B cell (primary cell): ENCODE data around the gene EP400. TPM values are rescaled to one million over a fixed set of nuclear protein-coding genes. Genes with fewer than 3 reads are reported as not detected.
"Not testable (repeated sequence)": the region's sequence is repeated elsewhere in the genome, so short reads cannot be mapped to it uniquely, and the experiment has no call there.

Source experiments
- ATAC-seq: fragments of 200-7000 bp; cut with Tn5 transposase; one replicate; pipeline ENCODE4 v1.10.0; 2021; ENCODE audit warnings: low read depth, mild to moderate bottlenecking, moderate number of reproducible peaks, moderate library complexity
- CTCF ChIA-PET: fragments of 350-600 bp; sonication (Branson Sonifier 250); formaldehyde crosslinking; loops from one replicate; lab custom pipeline; 2021; ENCODE audit warnings: antibody characterized with exemption, inconsistent platforms; lab: Charles Lee
- POLR2A ChIA-PET: fragments of 350-600 bp; sonication (Branson Sonifier 250); formaldehyde crosslinking; loops from one replicate; lab custom pipeline; 2021; ENCODE audit warnings: antibody characterized with exemption; lab: Charles Lee
- DNase-seq: peaks from one replicate; pipeline ENCODE4 v3.0.0; 2013
- H2AFZ ChIP-seq: 2 replicates; pipeline ENCODE4 v1.6.1; 2012; ENCODE audit warnings: mild to moderate bottlenecking, low read depth, low read length; ENCODE audit not compliant: insufficient read depth, poor library complexity, severe bottlenecking
- H3K27ac ChIP-seq, 2 donors: 1 replicate in 1 of 2; 2 replicates in 1 of 2; pipeline ENCODE4 v1.5.1; 2012 to 2013; ENCODE audit warnings: low read length in 2 of 2, mild to moderate bottlenecking in 2 of 2, moderate library complexity in 1 of 2
- H3K27me3 ChIP-seq, 4 experiments: fragments of 200-600 bp in 1 of 4; sonication (generic) in 1 of 4; replicated peaks in 1 of 4; 1 replicate in 2 of 4; 2 replicates in 2 of 4; pipeline versions ENCODE4 v1.6.1 to v1.7.0; 2013 to 2016; ENCODE audit warnings: low read length in 3 of 4, mild to moderate bottlenecking in 2 of 4, mixed read lengths in 1 of 4, moderate library complexity in 1 of 4; ENCODE audit not compliant: insufficient read depth in 4 of 4, control insufficient read depth in 3 of 4; ENCODE audit errors: control extremely low read depth in 1 of 4
- H3K36me3 ChIP-seq, 2 experiments: replicated peaks in 1 of 2; 1 replicate in 1 of 2; 2 replicates in 1 of 2; pipeline versions ENCODE4 v1.6.1 to v1.7.1; 2013; ENCODE audit warnings: low read length in 1 of 2; ENCODE audit not compliant: insufficient read depth in 2 of 2, control insufficient read depth in 1 of 2; ENCODE audit errors: control extremely low read depth in 1 of 2, extremely low read depth in 1 of 2
- H3K4me1 ChIP-seq, 2 donors: fragments of 200-600 bp in 1 of 2; sonication (generic) in 1 of 2; 1 replicate in 1 of 2; 2 replicates in 1 of 2; pipeline versions ENCODE4 v1.5.1 to v1.6.1; 2013 to 2017; ENCODE audit warnings: low read length in 2 of 2; ENCODE audit not compliant: control insufficient read depth in 2 of 2, insufficient read depth in 2 of 2
- H3K4me2 ChIP-seq: replicated peaks from 2 replicates; pipeline ENCODE3; 2012; ENCODE audit warnings: mild to moderate bottlenecking, low read depth, low read length; ENCODE audit not compliant: poor library complexity, severe bottlenecking
- H3K4me3 ChIP-seq, 5 experiments: fragments of 200-600 bp in 1 of 5; sonication (generic) in 1 of 5; 1 replicate in 3 of 5; 2 replicates in 2 of 5; pipeline versions ENCODE4 v1.5.1 to v1.7.0; 2011 to 2016; ENCODE audit warnings: low read length in 4 of 5, mild to moderate bottlenecking in 4 of 5, low read depth in 2 of 5, control low read depth in 1 of 5, moderate library complexity in 1 of 5; ENCODE audit not compliant: insufficient read depth in 1 of 5; ENCODE audit errors: control extremely low read depth in 1 of 5, extremely low read depth in 1 of 5
- H3K79me2 ChIP-seq: fragments of 200-600 bp; sonication (generic); one replicate; pipeline ENCODE4 v1.6.0; 2016; ENCODE audit warnings: low read length; ENCODE audit not compliant: control insufficient read depth, insufficient read depth
- H3K9ac ChIP-seq: fragments of 200-600 bp; sonication (generic); 2 replicates; pipeline ENCODE4 v1.6.1; 2017; ENCODE audit warnings: mild to moderate bottlenecking, low read length, moderate library complexity
- H3K9me3 ChIP-seq, 3 donors: one replicate each; pipeline versions ENCODE4 v1.6.1 to v1.7.1; 2013; ENCODE audit warnings: low read length in 2 of 3; ENCODE audit not compliant: control insufficient read depth in 2 of 3, insufficient read depth in 1 of 3; ENCODE audit errors: control extremely low read depth in 1 of 3
- H4K20me1 ChIP-seq: 2 replicates; pipeline ENCODE4 v1.6.0; 2012; ENCODE audit warnings: mild to moderate bottlenecking, low read length; ENCODE audit not compliant: insufficient read depth, control insufficient read depth, poor library complexity, severe bottlenecking
- H3K27ac Mint-ChIP-seq: one replicate; pipeline ENCODE4 v1.8.0; 2021; ENCODE audit warnings: mixed read lengths
- H3K27me3 Mint-ChIP-seq: one replicate; pipeline ENCODE4 v1.8.0; 2021; ENCODE audit warnings: mixed read lengths
- H3K4me1 Mint-ChIP-seq: one replicate; pipeline ENCODE4 v1.8.0; 2021; ENCODE audit warnings: mixed read lengths
- H3K4me3 Mint-ChIP-seq: one replicate; pipeline ENCODE4 v1.8.0; 2021; ENCODE audit warnings: mixed read lengths
- H3K9me3 Mint-ChIP-seq: one replicate; pipeline ENCODE4 v1.8.0; 2022; ENCODE audit warnings: mixed read lengths; ENCODE audit not compliant: insufficient read depth
- EZH2 ChIP-seq: IDR thresholded peaks from 2 replicates; pipeline ENCODE4 v1.6.1; 2012; ENCODE audit warnings: borderline replicate concordance, low read depth, mild to moderate bottlenecking, moderate library complexity, low read length; ENCODE audit not compliant: insufficient read depth, poor library complexity, severe bottlenecking
- WGBS: methylation state at CpG from one replicate; pipeline ENCODE4 v1.1.5; 2013; ENCODE audit warnings: missing lambda C conversion rate; ENCODE audit not compliant: insufficient coverage; 5-methylcytosine and 5-hydroxymethylcytosine counted together
- intact Hi-C: fragments of 100-400 bp; cut with micrococcal nuclease; formaldehyde crosslinking; loops from one replicate; pipeline ENCODE4 v1.10.0; 2022
- polyA plus RNA-seq: library from polyadenylated mRNA; depleted of rRNA; stranded (reverse); fragments of >200 nt; gene quantifications from 2 replicates; pipeline ENCODE4 v1.2.3, GENCODE V29; 2012
- total RNA-seq, 2 donors: library from RNA; stranded (reverse); fragments of 120-200 nt in 1 of 2; gene quantifications; 1 replicate in 1 of 2; 2 replicates in 1 of 2; pipeline versions ENCODE4 v1.2.3 to v1.2.4, GENCODE V29; 2013 to 2022
- TF ChIP-seq, protein P1 (sequence below): fragments of 200-600 bp; IDR thresholded peaks from one replicate; pipeline ENCODE4 v1.8.0; 2022; ENCODE audit warnings: antibody characterized with exemption, mild to moderate bottlenecking

EP400 gene
- total and polyA plus RNA-seq, 2 donors (not counting 1 experiment from before 2014, with no cell fraction given): 17.3 to 82.2 TPM

DNA sequence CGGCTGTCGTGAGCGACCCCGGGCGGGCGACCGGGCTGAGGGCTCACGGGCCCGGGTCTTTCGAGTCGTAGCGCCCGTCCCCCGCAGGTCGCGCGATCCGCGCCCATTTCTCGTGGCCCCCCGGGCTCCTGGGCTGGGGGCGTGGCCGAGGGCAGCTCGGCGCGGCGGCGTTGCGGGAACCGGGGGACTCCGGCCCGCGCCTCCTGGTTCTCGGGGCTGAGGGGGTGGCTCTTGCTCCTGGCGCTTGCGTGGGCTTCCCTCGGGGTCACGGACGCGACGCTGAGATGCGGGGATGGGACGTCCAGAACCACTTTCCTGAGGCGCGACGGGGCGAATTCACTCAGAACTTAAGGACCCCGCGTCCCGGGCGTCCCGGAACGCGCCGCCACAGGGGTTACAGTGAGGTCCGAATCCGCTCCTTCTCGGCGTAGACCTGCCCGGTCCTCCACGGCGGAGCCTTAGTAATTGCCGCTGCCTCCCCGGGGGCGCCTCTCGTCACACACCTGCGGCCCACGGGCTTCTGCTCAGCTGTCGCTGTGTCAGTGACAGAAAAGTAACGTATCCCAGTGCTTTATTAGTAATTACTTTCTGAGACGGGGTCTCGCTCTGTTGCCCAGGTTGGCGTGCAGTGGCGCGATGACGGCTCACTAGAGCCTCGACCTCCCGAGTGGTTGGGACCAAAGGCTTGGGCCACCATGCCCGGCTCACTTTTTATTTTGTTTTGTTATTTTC, 606 bp downstream of the EP400 start:
- peak overlapping the region; percentile 12 to 80 for H3K27ac ChIP-seq
- peaks cover 8 to 26% of the 10 kb centered on the region in 2 donors for H3K4me1 ChIP-seq
- Mint-ChIP-seq H3K27me3 (no peaks in the 10 kb centered on the region), H3K4me1 (peaks cover 27% of the 10 kb centered on the region), H3K4me3 (peak overlapping the region; percentile 92), H3K27ac (peak overlapping the region; percentile 89), H3K9me3 (no peaks in the 10 kb centered on the region)
- peak overlapping the region; percentile 90 for H3K9ac ChIP-seq
- CTCF ChIA-PET: interaction anchor here (0.6 to 2.4 kb wide), 8 partner anchors 12 to 185 kb away, joined by 3 to 8 read pairs (median 4); no protein-coding TSS in a partner anchor
- WGBS: under 1% methylated on average over 74 of the region's 79 CpGs
- ATAC-seq: peak; percentile 5
- no peak for TF ChIP-seq EZH2
- TF ChIP-seq, protein P1, sequence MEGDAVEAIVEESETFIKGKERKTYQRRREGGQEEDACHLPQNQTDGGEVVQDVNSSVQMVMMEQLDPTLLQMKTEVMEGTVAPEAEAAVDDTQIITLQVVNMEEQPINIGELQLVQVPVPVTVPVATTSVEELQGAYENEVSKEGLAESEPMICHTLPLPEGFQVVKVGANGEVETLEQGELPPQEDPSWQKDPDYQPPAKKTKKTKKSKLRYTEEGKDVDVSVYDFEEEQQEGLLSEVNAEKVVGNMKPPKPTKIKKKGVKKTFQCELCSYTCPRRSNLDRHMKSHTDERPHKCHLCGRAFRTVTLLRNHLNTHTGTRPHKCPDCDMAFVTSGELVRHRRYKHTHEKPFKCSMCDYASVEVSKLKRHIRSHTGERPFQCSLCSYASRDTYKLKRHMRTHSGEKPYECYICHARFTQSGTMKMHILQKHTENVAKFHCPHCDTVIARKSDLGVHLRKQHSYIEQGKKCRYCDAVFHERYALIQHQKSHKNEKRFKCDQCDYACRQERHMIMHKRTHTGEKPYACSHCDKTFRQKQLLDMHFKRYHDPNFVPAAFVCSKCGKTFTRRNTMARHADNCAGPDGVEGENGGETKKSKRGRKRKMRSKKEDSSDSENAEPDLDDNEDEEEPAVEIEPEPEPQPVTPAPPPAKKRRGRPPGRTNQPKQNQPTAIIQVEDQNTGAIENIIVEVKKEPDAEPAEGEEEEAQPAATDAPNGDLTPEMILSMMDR: no peak
- POLR2A ChIA-PET: interaction anchor here (0.6 to 1.2 kb wide), 4 partner anchors 20 to 120 kb away, joined by 3 to 5 read pairs (median 4); partner anchors contain the start of gene PUS1
- no peaks in the 10 kb centered on the region for H3K9me3 ChIP-seq
- H3K79me2 ChIP-seq: peaks cover 49% of the 10 kb centered on the region
- no peaks in the 10 kb centered on the region for H3K27me3 ChIP-seq
- H2AFZ ChIP-seq: peak overlapping the region; percentile 82
- no peaks in the 10 kb centered on the region for H3K36me3 ChIP-seq
- peak overlapping the region; percentile 50 to 89 (median 72) for H3K4me3 ChIP-seq
- peak overlapping the region; percentile 99 for H3K4me2 ChIP-seq
- no peak for DNase-seq
- intact Hi-C loops: no loop called here
- H4K20me1 ChIP-seq: peaks cover 47% of the 10 kb centered on the region

DNA sequence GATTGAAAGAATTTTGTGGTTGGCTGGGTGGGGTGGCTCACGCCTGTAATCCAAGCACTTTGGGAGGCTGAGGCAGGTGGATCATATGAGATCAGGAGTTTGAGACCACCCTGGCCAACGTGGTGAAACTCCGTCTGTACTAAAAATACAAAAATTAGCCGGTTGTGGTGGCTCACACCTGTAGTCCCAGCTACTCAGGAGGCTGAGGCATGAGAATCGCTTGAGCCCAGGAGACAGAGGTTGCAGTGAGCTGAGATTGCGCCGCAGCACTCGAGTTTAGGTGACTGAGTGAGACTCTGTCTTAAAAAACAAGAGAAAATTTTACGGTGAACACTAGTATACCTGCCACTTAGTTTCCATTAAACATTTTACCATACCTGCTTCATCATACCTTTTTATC, 4.1 kb downstream of the EP400 start:
- H3K27me3 Mint-ChIP-seq, H3K27ac Mint-ChIP-seq, H3K9me3 ChIP-seq, ATAC-seq, H3K4me3 Mint-ChIP-seq, POLR2A ChIA-PET, DNase-seq, H3K4me2 ChIP-seq, intact Hi-C loops, H3K27ac ChIP-seq, H2AFZ ChIP-seq, H3K27me3 ChIP-seq, CTCF ChIA-PET, H3K4me3 ChIP-seq, H3K9me3 Mint-ChIP-seq, H3K36me3 ChIP-seq, H3K9ac ChIP-seq: not testable (repeated sequence)
- H3K79me2 ChIP-seq: peaks cover 84% of the 10 kb centered on the region
- peaks cover 79% of the 10 kb centered on the region for H4K20me1 ChIP-seq
- WGBS: 96% methylated on average over 8 of the region's 9 CpGs
- H3K4me1 ChIP-seq: peaks cover 8 to 26% of the 10 kb centered on the region in 2 donors
- H3K4me1 Mint-ChIP-seq: peaks cover 44% of the 10 kb centered on the region

DNA sequence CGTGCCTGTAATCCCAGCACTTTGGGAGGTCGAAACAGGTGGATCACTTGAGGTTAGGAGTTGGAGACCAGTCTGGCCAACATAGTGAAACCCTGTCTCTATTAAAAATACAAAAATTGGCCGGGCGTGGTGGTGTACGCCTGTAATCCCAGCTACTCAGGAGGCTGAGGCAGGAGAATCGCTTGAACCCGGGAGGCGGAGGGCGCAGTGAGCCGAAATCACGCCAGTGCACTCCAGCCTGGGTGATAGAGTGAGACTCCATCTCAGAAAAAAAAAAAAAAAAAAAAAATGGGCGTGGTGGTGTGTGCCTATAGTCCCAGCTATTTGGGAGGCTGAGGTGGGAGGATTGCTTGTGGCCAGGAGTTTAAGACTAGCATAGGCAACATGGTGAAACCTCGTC, 4.7 kb downstream of the EP400 start:
- H3K27ac Mint-ChIP-seq, H3K4me3 ChIP-seq, H3K27me3 ChIP-seq, POLR2A ChIA-PET, ATAC-seq, intact Hi-C loops, DNase-seq, H3K4me3 Mint-ChIP-seq, H2AFZ ChIP-seq, H3K9me3 Mint-ChIP-seq, H3K9ac ChIP-seq, CTCF ChIA-PET, H3K4me2 ChIP-seq, H3K27ac ChIP-seq, H3K27me3 Mint-ChIP-seq, H3K9me3 ChIP-seq, H3K36me3 ChIP-seq: not testable (repeated sequence)
- peaks cover 86% of the 10 kb centered on the region for H4K20me1 ChIP-seq
- H3K4me1 Mint-ChIP-seq: peaks cover 48% of the 10 kb centered on the region
- WGBS: 95% methylated on average over 8 of the region's 13 CpGs
- peaks cover 91% of the 10 kb centered on the region for H3K79me2 ChIP-seq
- peaks cover 8 to 19% of the 10 kb centered on the region in 2 donors for H3K4me1 ChIP-seq
